Heart right ventricle (tissue), 16 donors: ENCODE results near the gene RYR1. TPM values are rescaled to one million over a fixed set of nuclear protein-coding genes. Genes with fewer than 3 reads are reported as not detected.

Source experiments
- ATAC-seq, 8 donors: fragments of 200-7000 bp; cut with Tn5 transposase; one replicate each; pipeline ENCODE4 v1.9.1; 2020; ENCODE audit warnings: mild to moderate bottlenecking in 8 of 8, moderate library complexity in 8 of 8, moderate number of reproducible peaks in 1 of 8
- DNase-seq, 2 donors: peaks; one replicate each; pipeline ENCODE4 v3.0.0-alpha.2; 2020
- H3K27ac ChIP-seq, 10 donors: fragments of 200-600 bp; sonication (generic) in 2 of 10; one replicate each; pipeline versions ENCODE4 v1.5.0 to v1.8.0; 2020 to 2022; ENCODE audit warnings: mild to moderate bottlenecking in 3 of 10
- H3K27me3 ChIP-seq, 7 donors: fragments of 200-600 bp; one replicate each; pipeline ENCODE4 v1.8.0; 2021 to 2022; ENCODE audit warnings: mild to moderate bottlenecking in 2 of 7
- H3K36me3 ChIP-seq, 9 donors: fragments of 200-600 bp; sonication (generic) in 1 of 9; one replicate each; pipeline versions ENCODE4 v1.5.0 to v1.8.0; 2020 to 2022; ENCODE audit warnings: mild to moderate bottlenecking in 2 of 9
- H3K4me1 ChIP-seq, 9 donors: fragments of 200-600 bp; sonication (generic) in 1 of 9; one replicate each; pipeline versions ENCODE4 v1.5.0 to v1.8.0; 2020 to 2022; ENCODE audit warnings: mild to moderate bottlenecking in 4 of 9
- H3K4me3 ChIP-seq, 10 donors: fragments of 200-600 bp; sonication (generic) in 2 of 10; one replicate each; pipeline versions ENCODE4 v1.5.0 to v1.8.0; 2020 to 2022; ENCODE audit warnings: mild to moderate bottlenecking in 7 of 10, moderate library complexity in 2 of 10
- H3K9me3 ChIP-seq, 11 donors: fragments of 200-600 bp in 10 of 11; sonication (generic) in 2 of 11; one replicate each; pipeline versions ENCODE4 v1.5.0 to v1.8.0; 2013 to 2022; ENCODE audit warnings: mild to moderate bottlenecking in 2 of 11, control low read depth in 1 of 11, moderate library complexity in 1 of 11
- WGBS, 2 donors: extraction: QIAGEN DNeasy Blood & Tissue Kit; methylation state at CpG; one replicate each; pipeline ENCODE4 v1.1.7; 2013; ENCODE audit warnings: inconsistent platforms in 1 of 2; 5-methylcytosine and 5-hydroxymethylcytosine counted together
- intact Hi-C, 10 donors: fragments of 100-400 bp; cut with DNase I; formaldehyde crosslinking; loops; one replicate each; pipeline versions ENCODE4 v1.11.1 to v1.14.2; 2022
- polyA plus RNA-seq, 2 donors: library from polyadenylated mRNA; stranded (reverse); fragments of 200-250 nt; gene quantifications; one replicate each; pipeline ENCODE4 v1.2.3, GENCODE V29; 2013
- total RNA-seq, 10 donors: library from RNA; stranded (reverse); fragmentation: NEBNext Ultra II Directional in 3 of 10; extraction: Animal tissue kit (Norgen Biotek cat#: 25700) in 3 of 10; gene quantifications; one replicate each; pipeline versions ENCODE4 v1.2.1 to v1.2.4, GENCODE V29; 2021 to 2023
- TF ChIP-seq, protein P1 (sequence below), 9 donors: fragments of 200-600 bp; sonication (generic) in 2 of 9; IDR thresholded peaks; one replicate each; pipeline versions ENCODE4 v1.5.0 to v1.8.0; 2021 to 2022; ENCODE audit warnings: antibody characterized with exemption in 9 of 9, mild to moderate bottlenecking in 5 of 9, moderate library complexity in 1 of 9
- donor health status: Arrhythmogenic right ventricular cardiomyopathy.
- donor health status: ischemic (EF 13 %, LVEDD 7.1; RV severe dilation, severe dysfunction).
- donor health status: healthy with polysubstance abuse.
- donor health status: DM: no; HTN: yes; CAD: no.
- donor health status: DM: no; HTN: no; CAD: no.
- donor health status: ischemic (EF 25% LVEDD 6.9; RV normal size, moderate dysfunction).
- donor health status: ischemic (EF 25% LVEDD 5.7; RV mildly dilated, moderate dysfunction).
- donor health status: healthy.
- donor health status: DM: yes; HTN: yes; CAD: no.
- donor health status: Ischemic cardiomyopathy.
- donor health status: ischemic (EF 35%, LVEDD 5.7; RV mildly dilated, moderate dysfunction).
- donor health status: nonischemic (EF 11% LVEDD 7.7; RV severe dilation, severe dysfunction).
- donor health status: DM: yes; HTN: yes; CAD: no.
- donor health status: PGD.
- donor health status: ischemic (EF 29% LVEDD 5.4; RV normal size, mild dysfunction).
- donor health status: nonischemic (EF 23%, LVEDD 6.1; RV moderate dilation, normal function).

Gene RYR1
- total and polyA plus RNA-seq, 12 donors = 0.20 to 1.7 (median 0.74) TPM

- no peak for ATAC-seq
- H3K36me3 ChIP-seq = no peaks in the 10 kb centered on the region
These were observed 113.9 kb downstream of the RYR1 start for GRCh38 chr19:38547421-38547820.

DNA sequence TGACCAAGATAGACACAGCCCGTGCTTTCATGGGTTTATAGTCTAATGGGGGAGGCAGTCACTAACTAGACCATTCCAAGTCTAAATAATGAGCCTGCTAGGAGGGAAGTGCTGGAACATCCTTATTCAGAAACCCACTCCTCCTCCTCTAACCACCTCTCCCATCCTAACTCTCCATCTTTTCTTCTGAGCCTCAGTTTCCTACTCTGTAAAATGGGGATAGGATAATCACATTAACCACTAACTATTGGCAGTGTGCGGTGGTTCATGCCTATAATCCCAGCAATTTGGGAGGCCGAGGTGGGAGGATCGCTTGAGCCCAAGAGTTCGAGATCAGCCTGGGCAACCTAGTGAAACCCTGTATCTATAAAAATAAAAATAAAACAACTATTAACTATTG lies 115.6 kb downstream of the RYR1 start:
- no peaks in the 10 kb centered on the region for H3K36me3 ChIP-seq
- ATAC-seq = no peak
- no peaks in the 10 kb centered on the region for H3K9me3 ChIP-seq
- intact Hi-C loops = loop anchor here in 7 of 10 donors (5.0 to 10.0 kb wide), 7 partner anchors 68 to 406 kb away; partner anchors contain the start of genes MRPS12 (in 2 of the 7), SARS2 (in 2 of the 7), EIF3K (in 1 of the 7) and MAP4K1 (in 1 of the 7)
- no peak overlapping the region for H3K27ac ChIP-seq
- no peak for DNase-seq
- peaks cover 0 to 9% (median 6%) of the 10 kb centered on the region in 9 donors for H3K4me1 ChIP-seq
- H3K4me3 ChIP-seq = no peak overlapping the region
- peaks cover 0 to 17% (median 11%) of the 10 kb centered on the region in 7 donors for H3K27me3 ChIP-seq
- TF ChIP-seq, protein P1, sequence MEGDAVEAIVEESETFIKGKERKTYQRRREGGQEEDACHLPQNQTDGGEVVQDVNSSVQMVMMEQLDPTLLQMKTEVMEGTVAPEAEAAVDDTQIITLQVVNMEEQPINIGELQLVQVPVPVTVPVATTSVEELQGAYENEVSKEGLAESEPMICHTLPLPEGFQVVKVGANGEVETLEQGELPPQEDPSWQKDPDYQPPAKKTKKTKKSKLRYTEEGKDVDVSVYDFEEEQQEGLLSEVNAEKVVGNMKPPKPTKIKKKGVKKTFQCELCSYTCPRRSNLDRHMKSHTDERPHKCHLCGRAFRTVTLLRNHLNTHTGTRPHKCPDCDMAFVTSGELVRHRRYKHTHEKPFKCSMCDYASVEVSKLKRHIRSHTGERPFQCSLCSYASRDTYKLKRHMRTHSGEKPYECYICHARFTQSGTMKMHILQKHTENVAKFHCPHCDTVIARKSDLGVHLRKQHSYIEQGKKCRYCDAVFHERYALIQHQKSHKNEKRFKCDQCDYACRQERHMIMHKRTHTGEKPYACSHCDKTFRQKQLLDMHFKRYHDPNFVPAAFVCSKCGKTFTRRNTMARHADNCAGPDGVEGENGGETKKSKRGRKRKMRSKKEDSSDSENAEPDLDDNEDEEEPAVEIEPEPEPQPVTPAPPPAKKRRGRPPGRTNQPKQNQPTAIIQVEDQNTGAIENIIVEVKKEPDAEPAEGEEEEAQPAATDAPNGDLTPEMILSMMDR (IDR thresholded peaks at IDR 0.05) = no peak
- WGBS, 2 donors = 93 to 94% methylated on average over 5 of the region's 5 CpGs

More at GRCh38 chr19:38547421-38547820, 113.9 kb downstream of the RYR1 start:
- Histone ChIP-seq H3K4me1 (peaks cover 0 to 11% (median 6%) of the 10 kb centered on the region in 9 donors), H3K9me3 (no peaks in the 10 kb centered on the region), H3K27ac (no peak overlapping the region), H3K27me3 (peaks cover 0 to 14% (median 10%) of the 10 kb centered on the region in 7 donors), H3K4me3 (no peak overlapping the region)
- 92 to 93% methylated on average over 5 of the region's 5 CpGs for WGBS, 2 donors
- TF ChIP-seq, protein P1 (IDR thresholded peaks at IDR 0.05) = no peak
- no peak for DNase-seq
- intact Hi-C loops = loop anchor here in 7 of 10 donors (5.0 to 10.0 kb wide), 7 partner anchors 70 to 407 kb away; partner anchors contain the start of genes MRPS12 (in 2 of the 7), SARS2 (in 2 of the 7), EIF3K (in 1 of the 7) and MAP4K1 (in 1 of the 7)

- intact Hi-C loops = loop anchor here in 7 of 10 donors (5.0 to 10.0 kb wide), 7 partner anchors 67 to 405 kb away; partner anchors contain the start of genes MRPS12 (in 2 of the 7), SARS2 (in 2 of the 7), EIF3K (in 1 of the 7) and MAP4K1 (in 1 of the 7)
- TF ChIP-seq, protein P1 (IDR thresholded peaks at IDR 0.05) = no peak
- H3K4me3 ChIP-seq = no peak overlapping the region
- 74 to 91% methylated on average over 4 of the region's 4 CpGs for WGBS, 2 donors
- H3K27me3 ChIP-seq = peaks cover 0 to 17% (median 11%) of the 10 kb centered on the region in 7 donors
- ATAC-seq = no peak
- DNase-seq = no peak
- H3K27ac ChIP-seq = no peak overlapping the region
- no peaks in the 10 kb centered on the region for H3K36me3 ChIP-seq
- peaks cover 0 to under 1% (median 0%) of the 10 kb centered on the region in 9 donors for H3K4me1 ChIP-seq
- no peaks in the 10 kb centered on the region for H3K9me3 ChIP-seq
These were observed 116.5 kb downstream of the RYR1 start for GRCh38 chr19:38549942-38550341.

DNA sequence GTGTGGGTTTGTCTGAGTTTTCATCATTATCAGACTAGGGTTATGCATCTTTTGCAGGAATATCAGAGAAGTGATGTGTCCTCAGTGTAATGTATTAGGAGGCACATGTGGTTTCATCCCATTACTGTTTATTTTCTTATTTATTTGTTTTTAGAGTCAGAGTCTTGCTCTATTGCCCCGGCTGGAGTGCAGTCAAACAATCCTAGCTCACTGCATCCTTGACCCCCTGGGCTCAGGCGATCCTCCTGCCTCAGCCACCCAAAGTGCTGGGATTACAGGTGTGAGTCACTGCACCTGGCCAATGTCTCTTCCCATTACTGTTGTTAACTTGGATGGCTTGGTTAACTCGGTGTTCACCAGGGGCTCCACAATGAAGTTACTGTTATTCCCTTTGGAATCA lies 116.9 kb downstream of the RYR1 start:
- DNase-seq = no peak
- ATAC-seq = no peak
- no peak overlapping the region for H3K4me3 ChIP-seq
- 81% methylated on average over 3 of the region's 3 CpGs for WGBS, 2 donors
- peaks cover 0 to 17% (median 11%) of the 10 kb centered on the region in 7 donors for H3K27me3 ChIP-seq
- intact Hi-C loops = no loop called here
- no peaks in the 10 kb centered on the region for H3K9me3 ChIP-seq
- no peaks in the 10 kb centered on the region for H3K36me3 ChIP-seq
- TF ChIP-seq, protein P1 (IDR thresholded peaks at IDR 0.05) = no peak
- no peaks in the 10 kb centered on the region for H3K4me1 ChIP-seq
- H3K27ac ChIP-seq = no peak overlapping the region
